Coronary artery (tissue), 2 donors: ENCODE measurements around the gene ELOVL5.

Experiments used
- DNase-seq: peaks from one replicate; pipeline ENCODE4 v3.0.0-alpha.2; 2017; ENCODE audit warnings: low spot score
- H3K27ac ChIP-seq, 2 donors: fragments of 200-600 bp; sonication (generic); one replicate each; pipeline ENCODE4 v1.5.1; 2016 to 2019
- H3K4me3 ChIP-seq: fragments of 200-600 bp; sonication (generic); 2 replicates; pipeline ENCODE4 v1.5.1; 2016; ENCODE audit warnings: mild to moderate bottlenecking, moderate library complexity
- CTCF ChIP-seq: fragments of 200-600 bp; sonication (generic); IDR thresholded peaks from one replicate; pipeline ENCODE4 v1.5.1; 2019; ENCODE audit warnings: antibody characterized with exemption

The ELOVL5 gene

DNA sequence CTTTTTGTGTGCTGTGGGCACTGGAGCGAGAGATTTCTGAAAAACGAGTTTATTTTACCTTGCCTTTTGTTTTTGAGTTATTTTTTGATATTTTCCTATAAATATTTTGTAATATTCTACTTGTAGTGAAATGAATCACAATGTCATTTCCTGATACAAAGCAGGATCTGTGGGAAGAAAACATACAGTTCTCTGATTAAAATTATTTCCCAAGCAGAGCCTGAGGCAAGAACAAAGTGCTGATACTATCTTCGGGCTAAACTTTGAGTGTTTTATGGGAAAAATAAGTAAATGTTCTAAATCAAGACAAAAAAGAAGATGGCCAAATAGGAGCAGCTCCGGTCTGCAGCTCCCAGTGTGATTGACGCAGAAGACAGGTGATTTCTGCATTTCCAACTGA, 33.7 kb upstream of the ELOVL5 start:
- Histone ChIP-seq H3K4me3 (no peak overlapping the region), H3K27ac (no peak overlapping the region)
- no peak for DNase-seq
- TF ChIP-seq CTCF, result no peak

DNA sequence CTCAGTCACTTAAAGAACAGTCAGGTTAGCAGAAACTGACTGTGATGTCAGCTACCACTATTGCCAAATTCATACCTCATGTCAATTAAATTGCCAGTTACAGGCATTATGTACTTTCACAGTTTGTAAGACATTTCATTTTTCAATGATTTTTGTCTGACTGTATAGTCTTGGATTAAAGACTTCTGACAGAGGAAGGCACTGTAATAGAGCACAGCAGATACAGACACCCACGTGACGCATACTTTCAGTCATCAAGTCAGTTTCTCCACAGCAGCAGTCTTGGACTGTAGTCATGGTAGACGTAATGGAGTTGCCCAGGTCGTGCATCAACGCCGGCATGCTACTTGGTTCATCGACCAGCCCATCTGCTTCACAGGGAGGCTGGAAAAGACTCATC, 29.5 kb upstream of the ELOVL5 start:
- Histone ChIP-seq H3K4me3 (no peak overlapping the region), H3K27ac (peak overlapping the region; percentile 9 to 44)
- no peak for TF ChIP-seq CTCF
- DNase-seq, result no peak

GRCh38 chr6:53377793-53378192, 29.0 kb upstream of the ELOVL5 start:
- no peak for TF ChIP-seq CTCF

DNA sequence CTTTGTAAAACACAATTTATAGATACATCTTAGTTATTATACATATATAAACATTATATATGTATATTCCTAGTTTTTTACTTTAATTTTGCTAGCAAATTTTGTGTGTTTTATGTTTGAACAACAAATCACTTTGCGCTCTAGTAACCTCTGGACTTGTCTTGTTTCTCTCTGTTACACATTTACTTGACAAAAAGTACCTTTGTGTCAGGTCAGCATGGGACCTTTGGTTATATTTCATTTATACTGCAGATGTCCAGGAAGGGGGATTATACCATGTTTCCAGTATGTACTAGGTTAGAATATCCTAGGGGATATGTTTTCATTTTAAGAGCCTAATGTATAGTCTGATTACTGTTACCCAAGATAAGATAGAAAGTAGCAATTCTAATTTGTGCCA, 28.5 kb upstream of the ELOVL5 start:
- no peak for DNase-seq
- Histone ChIP-seq H3K4me3 (no peak overlapping the region), H3K27ac (peak overlapping the region in 1 of 2 donors; percentile 44)
- TF ChIP-seq CTCF, result no peak

More at GRCh38 chr6:53377793-53378192, 29.0 kb upstream of the ELOVL5 start:
- Histone ChIP-seq H3K27ac (peak overlapping the region; percentile 9 to 44), H3K4me3 (no peak overlapping the region)
- DNase-seq, result no peak

GRCh38 chr6:53376661-53377226, 28.0 kb upstream of the ELOVL5 start:
- no peak for DNase-seq
- Histone ChIP-seq H3K27ac (no peak overlapping the region), H3K4me3 (no peak overlapping the region)
- no peak for TF ChIP-seq CTCF

DNA sequence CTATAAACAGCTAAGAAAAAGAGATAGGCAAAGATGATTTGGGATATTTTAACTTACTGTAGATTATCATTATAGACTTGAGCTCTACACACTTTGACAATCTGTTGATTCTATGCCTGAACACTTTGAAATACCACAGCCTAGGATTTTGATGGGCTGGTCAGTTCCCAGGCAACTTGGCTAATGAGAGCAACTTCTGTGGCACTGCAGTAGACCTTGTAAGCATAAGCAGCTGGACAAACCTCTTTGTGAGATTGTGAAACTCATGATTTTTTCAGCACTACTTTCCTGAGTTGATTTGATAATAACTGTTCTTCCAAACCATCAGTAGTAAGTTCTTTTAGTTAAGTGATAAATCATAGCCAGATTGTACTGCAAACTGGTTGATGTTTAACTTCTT, 27.1 kb upstream of the ELOVL5 start:
- DNase-seq, result no peak
- no peak overlapping the region for H3K27ac ChIP-seq
- TF ChIP-seq CTCF, result no peak
- H3K4me3 ChIP-seq, result no peak overlapping the region

DNA sequence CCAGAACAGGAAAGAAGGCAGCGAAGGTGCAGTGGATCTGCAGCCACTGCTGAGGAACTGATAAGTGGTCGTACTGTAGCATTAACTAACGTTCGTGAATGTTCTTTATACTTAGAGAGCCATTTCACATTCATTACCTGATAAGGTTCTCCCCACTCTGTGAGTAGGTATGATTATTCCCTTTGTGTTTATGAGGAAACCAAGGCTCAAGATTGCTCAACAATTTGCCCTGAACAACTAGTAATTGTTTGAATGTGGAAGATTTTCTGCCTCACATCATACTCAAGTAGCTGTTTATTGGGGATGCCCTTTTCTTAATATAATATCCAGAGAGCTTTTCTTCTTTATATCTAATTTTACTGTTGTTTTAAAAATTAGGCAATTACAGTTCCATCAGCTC, 24.9 kb upstream of the ELOVL5 start:
- no peak for DNase-seq
- no peak overlapping the region for H3K27ac ChIP-seq
- TF ChIP-seq CTCF, result no peak
- no peak overlapping the region for H3K4me3 ChIP-seq
